Astrocyte (in vitro differentiated cells and primary cell): Measurements from ENCODE around the gene GPR26. TPM values are rescaled to one million over a fixed set of nuclear protein-coding genes. Genes with fewer than 3 reads are reported as not detected.

Experiments used
- DNase-seq: peaks from one replicate; pipeline ENCODE4 v3.0.0-alpha.2; 2010; ENCODE audit warnings: low read depth
- FAIRE-seq: peaks from 2 replicates; lab custom pipeline; 2011; peaks lifted over from hg19 to GRCh38; lab: Jason Lieb, UNC
- H2AFZ ChIP-seq: 2 replicates; pipeline ENCODE4 v1.6.0; 2012; ENCODE audit warnings: low read depth, low read length, inconsistent platforms
- H3K27ac ChIP-seq: 2 replicates; pipeline ENCODE4 v1.5.1; 2011; ENCODE audit warnings: low read depth, low read length, inconsistent platforms
- H3K27me3 ChIP-seq: 2 replicates; pipeline ENCODE4 v1.6.0; 2011; ENCODE audit warnings: low read length, inconsistent platforms; ENCODE audit not compliant: insufficient read depth
- H3K36me3 ChIP-seq: 2 replicates; pipeline ENCODE4 v1.5.1; 2011; ENCODE audit warnings: low read length, inconsistent platforms; ENCODE audit not compliant: insufficient read depth
- H3K4me1 ChIP-seq: 2 replicates; pipeline ENCODE4 v1.5.1; 2011; ENCODE audit warnings: low read length, inconsistent platforms; ENCODE audit not compliant: insufficient read depth
- H3K4me2 ChIP-seq: 2 replicates; pipeline ENCODE4 v1.6.0; 2012; ENCODE audit warnings: low read length, inconsistent platforms
- H3K4me3 ChIP-seq: 2 replicates; pipeline ENCODE4 v1.5.1; 2011; ENCODE audit warnings: low read depth, mild to moderate bottlenecking, low read length, inconsistent platforms; ENCODE audit not compliant: insufficient read depth
- H3K79me2 ChIP-seq: 2 replicates; pipeline ENCODE4 v1.6.0; 2012; ENCODE audit warnings: mild to moderate bottlenecking, low read length, inconsistent platforms; ENCODE audit not compliant: insufficient read depth
- H3K9ac ChIP-seq: 2 replicates; pipeline ENCODE4 v1.6.0; 2012; ENCODE audit warnings: mild to moderate bottlenecking, low read length, inconsistent platforms
- H3K9me3 ChIP-seq: 2 replicates; pipeline ENCODE4 v1.5.1; 2012; ENCODE audit warnings: low read depth, mild to moderate bottlenecking, low read length, inconsistent platforms; ENCODE audit not compliant: insufficient read depth
- H4K20me1 ChIP-seq: 2 replicates; pipeline ENCODE4 v1.6.0; 2012; ENCODE audit warnings: low read length, inconsistent platforms; ENCODE audit not compliant: insufficient read depth
- H3K27ac Mint-ChIP-seq: one replicate; pipeline ENCODE4 v1.8.0; 2021; ENCODE audit warnings: mild to moderate bottlenecking, mixed read lengths; ENCODE audit not compliant: unreplicated experiment
- H3K27me3 Mint-ChIP-seq: one replicate; pipeline ENCODE4 v1.8.0; 2021; ENCODE audit warnings: low read depth, mixed read lengths; ENCODE audit not compliant: unreplicated experiment
- H3K36me3 Mint-ChIP-seq: one replicate; pipeline ENCODE4 v1.8.0; 2021; ENCODE audit warnings: low read depth, mixed read lengths; ENCODE audit not compliant: unreplicated experiment
- H3K4me1 Mint-ChIP-seq: one replicate; pipeline ENCODE4 v1.8.0; 2021; ENCODE audit warnings: low read depth, mixed read lengths; ENCODE audit not compliant: unreplicated experiment
- H3K4me3 Mint-ChIP-seq: one replicate; pipeline ENCODE4 v1.8.0; 2021; ENCODE audit warnings: mild to moderate bottlenecking, moderate library complexity, mixed read lengths; ENCODE audit not compliant: unreplicated experiment
- H3K9me3 Mint-ChIP-seq: one replicate; pipeline ENCODE4 v1.8.0; 2021; ENCODE audit warnings: mild to moderate bottlenecking, mixed read lengths; ENCODE audit not compliant: unreplicated experiment
- EZH2 ChIP-seq: IDR thresholded peaks from 2 replicates; pipeline ENCODE4 v1.6.1; 2012; ENCODE audit warnings: mild to moderate bottlenecking, low read length, inconsistent platforms; ENCODE audit not compliant: insufficient read depth
- total RNA-seq: library from RNA; stranded (reverse); gene quantifications from 2 replicates; pipeline ENCODE4 v1.2.1, GENCODE V29; 2021
- TF ChIP-seq, protein P1 (sequence below): IDR thresholded peaks from 2 replicates; pipeline ENCODE4 v1.5.1; 2011; ENCODE audit warnings: low read depth, mild to moderate bottlenecking, inconsistent platforms, low read length, moderate library complexity; ENCODE audit not compliant: insufficient read depth

Gene GPR26
- total RNA-seq, 1 donor from 2014 or later = 0.09 TPM

GRCh38 chr10:123643315-123643714, 22.8 kb upstream of the GPR26 start:
- Mint-ChIP-seq H3K27me3 (peaks cover 33% of the 10 kb centered on the region), H3K4me1 (peaks cover 14% of the 10 kb centered on the region), H3K4me3 (no peak overlapping the region), H3K36me3 (no peaks in the 10 kb centered on the region), H3K27ac (no peak overlapping the region), H3K9me3 (peaks cover 4% of the 10 kb centered on the region)
- no peak for DNase-seq
- Histone ChIP-seq H2AFZ (no peak overlapping the region), H3K9ac (no peak overlapping the region), H3K79me2 (no peaks in the 10 kb centered on the region), H4K20me1 (no peaks in the 10 kb centered on the region), H3K36me3 (no peaks in the 10 kb centered on the region), H3K4me3 (no peak overlapping the region), H3K27me3 (no peaks in the 10 kb centered on the region), H3K27ac (no peak overlapping the region), H3K9me3 (no peaks in the 10 kb centered on the region), H3K4me2 (no peak overlapping the region), H3K4me1 (no peaks in the 10 kb centered on the region)
- FAIRE-seq = no peak
- TF ChIP-seq, protein P1, sequence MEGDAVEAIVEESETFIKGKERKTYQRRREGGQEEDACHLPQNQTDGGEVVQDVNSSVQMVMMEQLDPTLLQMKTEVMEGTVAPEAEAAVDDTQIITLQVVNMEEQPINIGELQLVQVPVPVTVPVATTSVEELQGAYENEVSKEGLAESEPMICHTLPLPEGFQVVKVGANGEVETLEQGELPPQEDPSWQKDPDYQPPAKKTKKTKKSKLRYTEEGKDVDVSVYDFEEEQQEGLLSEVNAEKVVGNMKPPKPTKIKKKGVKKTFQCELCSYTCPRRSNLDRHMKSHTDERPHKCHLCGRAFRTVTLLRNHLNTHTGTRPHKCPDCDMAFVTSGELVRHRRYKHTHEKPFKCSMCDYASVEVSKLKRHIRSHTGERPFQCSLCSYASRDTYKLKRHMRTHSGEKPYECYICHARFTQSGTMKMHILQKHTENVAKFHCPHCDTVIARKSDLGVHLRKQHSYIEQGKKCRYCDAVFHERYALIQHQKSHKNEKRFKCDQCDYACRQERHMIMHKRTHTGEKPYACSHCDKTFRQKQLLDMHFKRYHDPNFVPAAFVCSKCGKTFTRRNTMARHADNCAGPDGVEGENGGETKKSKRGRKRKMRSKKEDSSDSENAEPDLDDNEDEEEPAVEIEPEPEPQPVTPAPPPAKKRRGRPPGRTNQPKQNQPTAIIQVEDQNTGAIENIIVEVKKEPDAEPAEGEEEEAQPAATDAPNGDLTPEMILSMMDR = no peak
- no peak for TF ChIP-seq EZH2

DNA sequence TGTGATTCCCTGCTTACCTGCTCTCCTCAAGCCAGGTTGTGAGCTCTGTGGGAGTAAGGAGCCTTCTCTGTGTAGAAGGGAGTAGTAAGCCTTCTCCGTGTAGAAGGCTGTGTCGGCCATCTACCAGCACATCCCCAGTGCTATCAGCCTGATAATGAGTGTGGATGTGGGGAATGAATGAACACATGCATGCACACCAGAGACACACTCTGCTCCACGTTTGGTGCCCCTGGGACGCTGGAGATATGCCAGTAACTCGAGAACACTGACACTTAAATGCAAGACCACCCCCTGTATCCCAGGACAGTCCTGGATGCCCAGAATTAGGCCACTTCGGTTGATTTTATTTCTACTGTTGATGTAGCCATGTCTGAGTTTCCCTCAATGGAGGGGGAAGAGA, 21.1 kb upstream of the GPR26 start:
- Histone ChIP-seq H3K27me3 (no peaks in the 10 kb centered on the region), H3K4me1 (no peaks in the 10 kb centered on the region), H3K9me3 (no peaks in the 10 kb centered on the region), H3K4me3 (no peak overlapping the region), H3K9ac (no peak overlapping the region), H2AFZ (no peak overlapping the region), H3K36me3 (no peaks in the 10 kb centered on the region), H4K20me1 (no peaks in the 10 kb centered on the region), H3K79me2 (no peaks in the 10 kb centered on the region), H3K4me2 (no peak overlapping the region), H3K27ac (no peak overlapping the region)
- DNase-seq (no peak), FAIRE-seq (no peak)
- H3K36me3 Mint-ChIP-seq = no peaks in the 10 kb centered on the region
- H3K27me3 Mint-ChIP-seq = peaks cover 45% of the 10 kb centered on the region
- H3K4me1 Mint-ChIP-seq = peaks cover 7% of the 10 kb centered on the region
- peaks cover 4% of the 10 kb centered on the region for H3K9me3 Mint-ChIP-seq
- no peak overlapping the region for H3K4me3 Mint-ChIP-seq
- no peak overlapping the region for H3K27ac Mint-ChIP-seq
- no peak for TF ChIP-seq EZH2

DNA sequence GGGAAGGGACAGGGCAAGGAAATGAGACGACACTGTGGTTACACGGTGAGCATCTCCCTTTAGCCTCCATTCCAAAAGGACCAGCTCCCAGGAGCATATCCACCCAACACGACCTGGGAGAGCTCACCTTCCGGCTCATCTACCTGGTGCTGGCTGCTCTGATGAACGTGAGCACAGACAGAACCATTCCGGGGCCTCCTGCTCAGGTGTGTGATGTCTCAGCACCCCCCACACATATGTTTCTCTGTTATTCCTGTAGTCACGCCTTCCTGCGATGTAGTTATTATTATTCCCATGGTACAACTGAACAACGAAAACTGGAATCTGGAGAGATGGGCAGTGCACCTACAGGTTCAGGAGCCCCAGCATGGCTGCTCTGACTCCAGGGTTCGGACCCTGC, 20.5 kb upstream of the GPR26 start:
- H3K4me2 ChIP-seq = no peak overlapping the region
- no peaks in the 10 kb centered on the region for H3K27me3 ChIP-seq
- no peak overlapping the region for H3K27ac ChIP-seq
- H3K27me3 Mint-ChIP-seq = peaks cover 47% of the 10 kb centered on the region
- peaks cover under 1% of the 10 kb centered on the region for H3K4me1 Mint-ChIP-seq
- H3K27ac Mint-ChIP-seq = no peak overlapping the region
- H3K9me3 ChIP-seq = no peaks in the 10 kb centered on the region
- H4K20me1 ChIP-seq = no peaks in the 10 kb centered on the region
- H3K9ac ChIP-seq = no peak overlapping the region
- FAIRE-seq (no peak), DNase-seq (no peak)
- no peak overlapping the region for H2AFZ ChIP-seq
- H3K9me3 Mint-ChIP-seq = peaks cover 4% of the 10 kb centered on the region
- H3K79me2 ChIP-seq = no peaks in the 10 kb centered on the region
- no peaks in the 10 kb centered on the region for H3K4me1 ChIP-seq
- H3K4me3 ChIP-seq = no peak overlapping the region
- no peaks in the 10 kb centered on the region for H3K36me3 ChIP-seq
- TF ChIP-seq EZH2 = no peak
- TF ChIP-seq, protein P1 = no peak
- H3K36me3 Mint-ChIP-seq = no peaks in the 10 kb centered on the region
- H3K4me3 Mint-ChIP-seq = no peak overlapping the region
